Measurements from ENCODE around the gene TMEM184A. TPM values are rescaled to one million over a fixed set of nuclear protein-coding genes. Genes with fewer than 3 reads are reported as not detected.

TMEM184A gene
- total RNA-seq, 1 experiment from 2014 or later, result 6.7 TPM

DNA sequence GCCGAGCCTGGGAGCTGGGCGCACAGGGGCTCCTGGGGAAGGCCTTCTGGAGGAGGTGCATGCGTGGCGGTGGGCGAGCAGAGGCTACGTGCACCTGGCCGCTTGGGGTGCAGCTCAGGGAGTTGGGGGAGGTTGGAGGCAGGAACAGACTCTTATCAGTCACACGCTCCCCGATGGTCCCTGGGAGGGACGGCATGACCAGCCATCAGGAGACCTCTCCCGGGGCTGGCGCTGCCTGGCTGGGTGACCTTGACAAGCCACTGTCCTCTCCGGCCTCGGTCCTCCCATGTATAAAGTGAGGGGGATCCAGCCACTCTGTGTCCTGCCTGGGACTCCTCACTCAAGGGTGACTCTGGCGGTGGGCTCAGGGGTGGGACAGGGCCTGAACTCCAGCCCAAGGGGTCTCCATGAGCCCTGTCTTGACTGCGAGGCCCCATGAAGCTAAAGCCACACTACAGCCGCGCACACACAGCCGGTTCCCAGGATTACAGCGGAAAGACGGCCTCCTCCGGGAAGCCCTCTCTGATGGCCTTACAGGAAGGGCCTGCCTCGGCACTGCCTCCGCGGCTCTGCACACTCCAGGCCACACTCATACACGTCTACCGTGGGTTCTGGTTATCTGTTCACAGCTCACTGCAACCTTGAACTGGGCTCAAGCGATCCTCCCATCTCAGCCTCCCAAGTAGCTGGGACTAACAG is 2.3 kb downstream of the TMEM184A start:
- DNase-seq (ENCODE audit: extremely low read depth, low read depth), result no peak

DNA sequence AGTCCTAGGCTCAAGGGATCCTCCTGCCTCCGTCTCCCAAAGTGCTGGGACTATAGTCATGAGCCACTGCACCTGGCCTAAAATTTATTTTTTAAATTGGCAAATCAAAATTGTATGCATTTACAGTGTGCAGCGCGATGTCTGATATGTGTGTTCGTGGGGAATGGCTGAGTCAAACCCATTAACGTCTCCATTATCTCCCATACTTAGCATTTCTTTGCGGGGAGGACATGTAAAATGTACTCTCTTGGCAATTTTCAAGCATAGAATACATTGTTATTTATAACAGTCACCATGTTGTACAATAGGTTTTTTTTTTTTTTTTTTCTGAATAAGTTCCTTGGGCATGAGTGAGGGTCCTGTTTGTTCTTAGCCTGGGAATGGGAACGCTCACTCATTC is 3.8 kb downstream of the TMEM184A start:
- no peak for DNase-seq (ENCODE audit: extremely low read depth, low read depth)

DNA sequence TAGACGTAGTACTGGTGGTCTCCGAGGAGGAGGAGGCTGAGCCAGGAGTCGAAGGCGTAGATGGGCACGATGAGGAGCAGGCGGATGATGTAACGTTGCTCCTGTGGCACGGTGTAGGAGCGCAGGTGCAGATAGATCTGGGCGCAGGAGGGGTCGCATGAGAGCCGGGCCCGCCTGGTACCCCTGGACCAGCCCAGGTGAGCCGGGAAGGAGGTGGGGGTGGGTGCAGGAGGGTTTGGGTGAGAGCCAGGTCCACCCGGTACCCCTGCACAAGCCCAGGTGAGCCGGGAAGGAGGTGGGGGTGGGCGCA is 5.2 kb downstream of the TMEM184A start:
- no peak for DNase-seq (ENCODE audit: extremely low read depth, low read depth)

DNA sequence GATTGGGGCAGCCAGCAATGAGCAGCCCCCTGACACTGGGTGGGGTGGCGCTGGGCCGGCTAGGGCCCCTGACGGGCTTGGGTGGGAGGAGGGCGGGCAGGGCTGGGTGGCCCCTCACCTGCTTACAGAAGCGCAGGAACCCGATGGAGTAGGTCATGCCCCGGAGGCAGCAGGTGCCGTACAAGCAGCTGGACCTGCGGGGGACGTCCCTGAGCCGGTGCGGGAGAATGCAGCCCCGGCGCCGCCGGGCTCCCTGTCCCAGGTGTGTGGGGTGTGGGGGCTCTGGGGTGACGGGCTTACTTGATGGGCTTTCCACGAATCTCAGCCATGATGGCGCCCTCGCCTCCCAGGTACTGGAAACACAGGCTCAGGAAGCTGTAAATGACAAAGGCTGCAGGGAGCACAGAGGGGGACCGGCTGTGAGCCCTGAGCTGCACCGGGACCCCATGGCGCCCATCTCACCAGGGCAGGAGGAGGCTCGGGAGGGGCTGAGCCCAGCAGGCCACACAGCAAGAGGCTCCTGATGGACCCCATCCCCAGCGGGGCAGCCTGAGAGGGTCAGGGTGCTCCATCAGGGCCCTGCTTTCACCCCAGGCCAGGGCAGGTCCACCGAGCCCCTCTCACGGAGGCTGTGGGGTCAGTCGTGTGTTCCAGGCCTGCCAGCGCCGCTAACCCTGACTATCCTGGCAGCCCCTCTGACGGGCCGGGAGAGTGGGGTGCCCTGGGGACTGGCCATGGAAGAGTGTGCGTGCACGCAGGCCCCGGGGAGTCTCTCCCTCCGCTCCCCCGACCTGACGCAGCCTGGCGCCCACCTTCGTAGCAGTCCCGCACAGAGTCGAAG is 5.8 kb downstream of the TMEM184A start:
- DNase-seq (ENCODE audit: extremely low read depth, low read depth), result no peak

DNA sequence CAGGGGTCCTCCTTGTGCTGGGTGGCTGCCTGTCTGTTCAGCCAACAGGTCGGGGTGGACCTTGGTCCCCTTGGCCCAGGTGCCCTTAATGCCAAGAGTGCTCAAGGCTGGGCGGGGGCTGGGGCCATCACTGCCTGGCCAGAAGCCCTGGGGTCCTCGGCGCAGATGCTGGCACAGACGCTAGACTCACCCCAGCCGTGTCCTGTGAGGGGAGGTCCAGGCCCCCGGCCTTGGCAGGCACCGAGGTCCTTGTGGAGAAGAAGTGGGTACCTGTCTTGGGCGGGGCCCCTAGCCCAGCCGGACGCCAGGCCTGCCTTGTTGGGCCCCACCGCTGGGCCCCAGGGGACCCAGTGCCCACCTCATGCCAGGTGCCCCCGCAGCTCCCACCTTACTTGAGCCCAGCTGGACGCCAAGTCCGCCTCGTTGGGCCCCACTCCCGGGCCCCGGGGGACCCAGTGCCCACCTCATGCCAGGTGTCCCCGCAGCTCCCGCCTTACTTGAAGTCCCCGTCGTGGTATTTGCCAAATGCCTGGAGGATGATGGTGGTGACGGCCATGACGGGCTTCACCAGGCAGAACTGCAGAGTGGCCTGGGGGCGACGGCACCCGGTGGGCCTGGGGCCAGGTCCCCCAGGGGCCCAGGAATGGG is 6.5 kb downstream of the TMEM184A start:
- no peak for DNase-seq (ENCODE audit: extremely low read depth, low read depth)

DNA sequence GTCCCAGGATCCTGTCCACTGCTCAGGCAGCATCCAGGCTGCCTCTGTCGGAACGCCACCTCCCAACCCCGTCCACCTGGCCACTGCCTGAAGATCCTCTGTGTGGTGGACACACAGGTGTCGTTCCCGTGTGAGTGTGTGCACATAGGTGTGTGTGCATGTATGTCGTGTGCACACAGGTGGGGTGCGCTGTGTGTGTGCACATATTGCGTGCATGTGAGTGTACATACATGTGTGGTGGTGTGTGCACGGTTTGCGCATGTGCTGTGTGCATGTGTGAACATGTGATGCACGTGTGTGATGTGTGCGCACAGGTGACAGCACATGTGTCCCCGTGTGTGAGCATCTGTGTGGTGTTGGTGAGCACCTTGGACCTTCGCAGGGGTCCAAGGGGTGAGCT is 7.1 kb downstream of the TMEM184A start:
- no peak for DNase-seq (ENCODE audit: extremely low read depth, low read depth)

DNA sequence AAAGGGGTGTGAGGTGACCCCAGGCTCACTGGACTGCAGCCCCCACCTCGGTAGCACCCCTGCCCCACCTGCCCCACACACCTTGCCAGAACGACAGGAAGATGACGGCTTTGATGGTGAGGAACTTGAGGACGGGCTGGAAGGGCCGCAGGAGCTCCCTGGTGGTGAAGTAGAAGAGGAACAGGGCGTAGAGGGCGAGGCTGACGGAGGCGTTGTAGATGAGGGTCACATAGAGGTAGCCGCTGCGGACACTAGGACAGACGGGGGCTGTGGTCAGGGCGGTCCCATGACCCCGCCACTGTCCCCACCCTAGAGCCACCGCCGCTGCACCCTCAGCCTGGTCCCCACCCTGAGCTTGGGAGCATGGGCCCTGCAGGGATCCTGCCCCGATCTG is 7.6 kb downstream of the TMEM184A start:
- DNase-seq (ENCODE audit: extremely low read depth, low read depth), result no peak

DNA sequence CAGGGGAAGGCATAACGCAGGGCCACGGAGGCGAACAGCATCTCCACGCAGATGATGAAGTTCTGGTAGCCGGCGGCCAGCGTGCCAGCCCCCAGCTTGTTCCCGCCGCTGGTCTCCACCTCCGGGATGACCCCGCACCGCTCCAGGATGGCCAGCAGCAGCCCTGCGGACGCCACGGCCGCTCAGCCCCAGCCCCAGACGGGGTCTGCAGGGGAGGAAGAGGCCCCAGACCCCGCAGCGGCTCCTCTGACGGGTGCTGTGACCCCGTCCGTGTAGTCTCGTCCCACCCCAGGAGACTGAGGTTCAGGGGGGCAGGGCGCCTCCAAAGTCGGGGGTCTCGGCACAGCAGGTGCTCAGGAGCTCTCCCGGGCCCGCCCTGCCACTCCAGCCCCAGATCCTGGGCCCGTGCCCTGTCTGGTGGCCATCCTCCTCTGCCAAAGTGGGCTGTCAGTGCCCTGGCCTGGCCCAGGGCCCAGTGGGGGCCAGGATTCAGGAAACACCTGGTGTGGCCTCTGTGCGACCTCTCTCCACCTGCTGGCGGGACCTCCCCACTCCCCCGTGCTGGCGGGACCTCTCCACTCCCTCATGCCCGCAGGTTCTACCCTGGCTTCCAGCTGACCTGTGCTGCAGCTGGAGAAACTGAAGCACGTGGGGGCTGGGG is 8.1 kb downstream of the TMEM184A start:
- DNase-seq (ENCODE audit: extremely low read depth, low read depth), result no peak

DNA sequence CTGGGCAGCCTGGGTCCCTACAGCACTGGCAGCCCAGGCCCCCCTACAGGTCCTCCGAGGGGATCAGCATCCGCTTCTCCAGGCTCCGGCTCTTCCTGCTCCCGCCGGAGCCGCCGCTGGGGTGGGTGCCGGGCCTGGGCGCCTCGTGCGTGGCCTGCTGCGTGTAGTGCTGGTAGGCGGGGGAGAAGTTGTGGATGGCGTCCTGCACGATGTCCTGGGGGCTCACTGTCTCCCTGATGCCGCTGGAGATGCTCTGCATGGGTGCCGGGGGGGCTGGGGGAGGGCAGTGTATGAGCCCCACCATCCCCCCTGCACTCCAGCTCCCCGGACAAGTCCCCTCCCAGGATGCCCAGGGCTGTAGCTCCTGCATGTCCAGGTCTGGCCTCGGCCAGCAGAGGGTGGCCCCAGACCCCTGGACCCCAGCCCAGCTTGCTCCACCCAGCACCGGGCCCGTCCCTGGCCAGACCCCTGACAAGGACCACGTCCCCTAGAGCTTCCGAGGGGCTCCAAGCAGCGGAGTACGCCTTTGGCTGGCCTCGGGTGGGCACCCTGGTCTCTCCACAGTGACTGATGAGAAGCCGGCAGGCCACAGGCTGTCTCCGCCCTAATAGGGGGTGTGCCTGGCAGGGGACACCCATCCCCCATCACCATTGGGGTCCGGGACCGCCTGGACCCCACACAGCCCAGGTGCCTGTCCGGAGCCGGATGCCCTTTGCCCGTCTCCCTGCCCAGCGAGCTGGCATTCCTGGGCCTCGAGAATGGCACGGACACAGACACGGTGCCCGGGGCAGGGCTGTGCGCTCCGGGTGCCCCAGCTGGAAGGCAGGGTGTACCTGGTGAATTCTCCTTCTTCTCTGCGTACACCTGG is 8.9 kb downstream of the TMEM184A start:
- no peak for DNase-seq (ENCODE audit: extremely low read depth, low read depth)

DNA sequence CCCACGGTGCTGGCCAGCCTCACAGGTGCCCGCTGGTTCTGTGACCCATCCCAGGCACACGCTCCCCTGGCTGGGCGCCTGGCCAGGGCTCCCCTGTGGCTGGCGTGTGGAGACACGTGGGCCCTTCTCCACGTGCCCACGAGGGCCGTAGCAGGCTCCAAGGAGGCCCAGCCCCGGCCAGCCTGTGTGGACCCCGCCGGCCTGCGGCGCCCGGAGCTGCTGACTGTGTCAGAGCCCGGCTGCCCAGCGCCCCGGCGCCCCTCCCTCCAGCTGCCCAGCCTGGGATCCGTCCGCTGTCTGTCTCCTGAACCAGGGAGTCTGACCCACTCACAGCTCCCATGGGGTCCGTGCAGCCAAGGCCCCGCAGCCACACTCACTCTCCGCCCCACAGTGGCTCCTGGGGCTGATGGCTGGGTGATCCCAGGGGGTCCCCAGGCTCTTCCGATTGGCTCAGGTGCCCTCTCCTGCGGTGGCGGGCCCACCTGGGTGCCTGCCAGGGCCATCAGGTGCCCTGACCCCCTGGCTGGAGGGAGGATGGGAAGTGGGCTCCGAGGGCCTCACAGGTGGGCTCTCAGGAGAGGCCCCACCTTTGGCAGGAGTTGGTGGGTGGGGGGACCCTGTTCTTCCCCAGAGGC is 9.6 kb downstream of the TMEM184A start:
- no peak for DNase-seq (ENCODE audit: extremely low read depth, low read depth)

DNA sequence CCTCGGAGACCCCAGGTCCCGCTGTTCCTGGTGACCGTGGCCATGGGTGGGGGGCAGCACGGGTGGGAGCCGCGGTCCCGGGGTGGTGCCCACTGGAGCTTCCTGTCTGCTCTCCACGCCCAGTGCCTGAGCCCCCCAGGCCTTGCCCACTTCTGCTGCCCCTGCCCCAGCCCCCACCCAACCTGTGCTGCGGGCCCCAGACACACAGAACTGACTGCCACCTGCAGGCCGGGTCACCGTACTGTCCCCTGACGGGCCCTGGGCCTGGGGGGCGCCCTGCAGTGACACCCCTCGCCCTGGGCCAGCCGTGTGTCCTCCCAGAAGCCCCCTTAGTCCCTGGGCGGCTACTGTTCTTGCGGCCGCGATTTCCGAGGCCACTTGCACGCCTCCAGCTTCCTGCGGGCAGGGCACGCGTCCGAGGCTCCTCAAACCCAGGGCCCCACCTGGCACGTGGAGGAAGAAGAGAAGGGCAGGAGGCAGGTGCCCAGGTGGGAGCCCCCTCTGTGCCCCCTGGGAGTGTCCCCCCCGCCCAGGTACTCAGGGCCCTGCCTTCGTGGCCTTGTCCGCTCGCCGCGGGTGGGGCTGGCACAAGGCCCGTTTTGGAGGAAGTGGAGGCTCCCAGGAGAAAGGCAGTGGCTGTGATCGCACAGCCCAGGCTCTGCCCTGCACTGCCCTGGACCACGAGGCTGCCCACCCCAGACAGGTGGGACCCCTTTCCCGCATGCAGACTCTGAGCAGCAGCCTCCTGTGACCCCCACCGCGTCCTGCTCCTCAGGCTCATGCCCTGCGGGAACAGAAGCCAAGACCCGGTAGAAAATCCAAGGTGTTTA is 10.4 kb downstream of the TMEM184A start:
- no peak for DNase-seq (ENCODE audit: extremely low read depth, low read depth)

DNA sequence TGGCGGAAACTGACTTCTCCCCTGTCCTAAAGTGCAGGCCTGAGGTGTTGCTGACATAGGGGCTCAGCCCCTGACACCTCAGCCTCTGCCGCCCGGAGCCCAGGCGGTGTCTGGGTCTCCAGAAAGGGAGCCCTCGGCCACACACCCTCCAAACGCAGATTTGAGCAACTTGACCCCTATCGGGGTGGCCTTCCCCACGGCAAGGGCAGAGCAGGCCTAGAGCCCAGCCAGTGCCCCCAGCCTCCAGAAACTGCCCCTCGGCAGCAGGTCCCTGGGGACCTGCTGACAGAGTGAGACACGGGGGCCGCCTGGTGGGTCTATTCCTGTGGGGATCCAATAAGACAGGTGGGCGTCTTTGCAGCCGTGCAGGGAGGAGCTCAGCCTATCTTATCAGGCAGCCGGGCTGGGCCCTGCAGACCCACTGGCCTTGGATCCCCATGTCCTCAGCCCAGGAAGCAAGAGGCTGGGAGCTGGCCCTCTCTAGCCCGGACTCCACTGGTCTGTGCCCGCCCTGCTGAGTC is 11.0 kb downstream of the TMEM184A start:
- DNase-seq (ENCODE audit: extremely low read depth, low read depth), result no peak

DNA sequence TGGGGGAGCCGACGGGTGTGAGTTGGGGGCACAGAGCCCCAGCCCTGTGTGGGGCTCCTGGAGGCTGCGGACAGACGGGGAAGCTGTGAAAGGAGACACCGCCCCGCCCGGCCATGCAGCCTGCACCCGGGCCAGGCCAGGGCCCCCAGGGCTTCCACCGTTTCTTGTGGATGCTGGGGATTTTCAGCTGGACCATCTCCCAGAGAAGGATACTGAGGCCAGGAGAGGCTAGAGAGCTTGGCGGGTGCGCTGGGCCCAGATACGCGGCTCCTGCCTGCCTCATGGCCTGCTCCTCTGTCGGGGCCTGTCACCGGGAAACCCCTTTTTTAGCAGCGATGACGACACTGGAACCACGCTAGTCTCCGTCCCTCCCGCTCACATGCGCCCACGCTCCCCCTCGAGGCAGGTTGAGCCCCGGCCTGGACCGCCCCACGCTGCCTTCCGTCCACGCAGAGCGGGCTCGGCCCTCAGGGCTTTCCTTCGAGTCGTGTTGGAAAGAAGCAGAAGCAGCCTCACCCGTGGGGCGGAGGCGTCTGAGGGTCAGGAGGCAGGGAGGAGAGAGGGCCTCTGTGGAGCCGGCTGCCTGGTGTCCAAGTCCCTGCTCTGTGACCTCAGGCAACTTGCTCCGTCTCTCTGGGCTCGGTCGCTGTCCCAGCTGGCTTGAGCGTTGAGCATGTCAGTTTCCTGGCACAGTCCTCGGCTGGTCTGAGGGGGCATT is 11.7 kb downstream of the TMEM184A start:
- no peak for DNase-seq (ENCODE audit: extremely low read depth, low read depth)

DNA sequence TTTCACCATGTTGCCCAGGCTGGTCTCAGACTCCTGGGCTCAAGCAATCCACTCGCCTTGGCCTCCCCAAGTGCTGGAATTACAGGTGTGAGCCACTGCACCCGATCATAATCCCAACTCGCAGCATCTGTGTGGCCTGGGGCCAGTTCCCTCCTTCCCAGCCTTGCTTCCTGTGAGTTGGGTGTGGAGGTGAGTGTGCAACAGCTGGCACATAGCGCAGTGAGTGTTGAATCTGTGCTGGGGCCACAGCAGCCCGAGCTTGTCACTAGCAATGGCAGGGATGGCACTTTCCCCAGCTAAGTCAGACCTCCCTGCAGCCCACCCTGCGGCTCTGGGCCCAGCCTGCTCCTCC is 12.2 kb downstream of the TMEM184A start:
- DNase-seq (ENCODE audit: extremely low read depth, low read depth), result no peak

DNA sequence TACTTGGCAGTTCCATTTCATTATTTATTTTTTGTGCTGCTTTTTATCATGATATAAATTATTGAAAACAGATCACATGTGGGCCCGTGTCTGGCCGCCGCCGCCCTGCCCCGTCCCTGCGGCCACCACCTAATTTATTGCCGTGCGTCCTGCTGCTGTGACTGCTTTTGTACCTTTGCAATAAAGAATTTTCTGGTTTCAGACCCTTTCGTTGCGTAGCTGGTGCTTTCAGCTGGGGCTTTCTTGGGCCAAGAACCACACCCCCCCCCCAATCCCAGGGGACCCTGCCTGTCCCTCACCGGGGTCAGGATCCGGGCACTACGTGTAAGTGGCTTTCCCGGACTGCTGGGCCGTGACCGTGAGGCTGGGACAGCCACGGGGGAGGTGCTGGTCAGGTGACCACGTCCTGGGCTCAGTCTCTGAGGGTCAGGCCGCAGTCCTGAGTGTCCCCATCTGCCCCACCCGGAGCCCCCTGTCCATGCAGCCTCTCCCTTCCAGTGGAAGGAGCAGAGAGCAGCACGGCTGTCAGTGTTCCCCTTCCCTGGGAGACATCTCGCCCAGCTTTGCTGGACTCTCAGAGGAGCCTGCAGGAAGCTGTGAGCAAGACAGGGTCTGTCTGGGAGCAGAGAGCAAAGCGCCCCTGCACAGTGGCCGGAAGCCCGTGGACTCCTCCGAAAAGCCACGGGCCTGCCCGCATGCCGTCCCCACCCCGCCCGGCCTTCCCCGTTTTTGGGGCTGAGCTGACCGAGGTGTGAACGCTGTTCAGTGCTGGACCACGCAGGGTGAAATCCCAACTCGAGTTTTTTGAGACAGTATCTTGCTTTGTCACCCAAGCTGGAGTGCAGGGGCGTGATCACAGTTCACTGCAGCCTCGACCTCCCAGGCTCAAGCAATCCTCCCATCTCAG is 12.9 kb downstream of the TMEM184A start:
- no peak for DNase-seq (ENCODE audit: extremely low read depth, low read depth)

DNA sequence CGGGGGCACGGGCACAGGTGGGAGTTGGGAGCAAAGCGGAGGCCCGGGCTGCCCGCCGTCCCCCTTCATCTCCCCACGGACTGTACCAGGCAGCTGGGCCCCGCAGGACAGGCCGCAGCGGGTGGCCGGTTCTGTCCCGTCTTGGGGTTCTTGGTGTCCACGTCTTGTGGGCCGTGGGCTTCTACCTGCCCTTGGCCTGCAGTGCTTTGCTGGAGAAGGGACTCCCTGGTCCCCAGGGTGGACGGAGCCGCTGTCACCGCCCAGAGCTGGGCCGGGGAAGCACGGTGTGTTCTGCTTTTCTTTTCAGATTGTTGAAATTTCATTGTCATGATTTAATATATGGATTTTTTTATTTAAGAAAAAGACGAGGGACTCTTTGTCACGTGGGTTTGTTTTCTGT is 13.7 kb downstream of the TMEM184A start:
- no peak for DNase-seq (ENCODE audit: extremely low read depth, low read depth)

DNA sequence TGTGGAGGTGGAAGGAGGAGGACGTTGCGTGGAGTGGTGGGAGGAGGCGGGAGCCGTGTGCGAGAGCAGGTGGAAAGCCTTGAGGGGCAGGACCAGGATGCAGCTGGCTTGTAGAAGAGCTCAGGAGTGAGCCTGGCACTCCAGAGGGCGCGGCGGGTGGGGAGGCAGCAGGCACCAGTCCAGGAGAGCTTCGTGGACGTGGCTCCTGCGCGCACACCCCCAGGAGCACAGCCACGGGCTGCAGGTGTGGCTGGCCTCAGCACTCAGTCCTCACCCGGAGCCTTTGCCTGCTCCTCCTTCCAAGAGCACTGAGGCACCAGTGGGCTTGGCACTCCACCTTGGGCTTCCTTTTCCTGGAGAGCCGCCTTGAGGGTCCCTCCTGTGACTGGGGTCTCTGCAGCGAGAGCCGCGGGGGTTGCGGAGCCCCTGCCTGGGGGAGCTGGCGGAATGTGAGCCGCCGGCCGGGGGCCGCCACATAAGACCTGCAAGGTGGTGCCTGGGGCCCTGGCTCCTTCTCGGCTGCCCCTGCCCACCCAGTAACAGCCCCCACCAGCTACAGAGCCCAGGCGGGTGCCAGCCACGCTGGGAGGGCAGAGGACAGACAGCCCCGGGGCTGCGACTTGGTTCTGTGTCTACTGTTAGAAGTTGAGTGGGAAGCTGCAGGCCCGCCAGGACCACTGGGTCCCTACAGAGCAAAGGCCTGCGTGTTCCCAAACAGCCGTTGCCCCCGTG is 14.4 kb downstream of the TMEM184A start:
- no peak for DNase-seq (ENCODE audit: extremely low read depth, low read depth)
